Measurements from ENCODE around the gene SPCS3.
"Not testable (repeated sequence)": the region's sequence is repeated elsewhere in the genome, so short reads cannot be mapped to it uniquely, and the experiment has no call there.

SPCS3 gene
- 196 to 402 (median 314) reads per million in 9 experiments for total RNA-seq

- peak within 1 kb of the TSS; percentile 90 to 97 for H3K4me3 Mint-ChIP-seq
- peak within 1 kb of the TSS; percentile 98 for H3K27ac Mint-ChIP-seq
- ATAC-seq (replicated peaks) (peak; percentile 80), DNase-seq (peak; percentile 91 to 94 (median 93))
- H3K9me3 Mint-ChIP-seq, result no peaks in the 10 kb centered on the region
- H3K4me1 Mint-ChIP-seq (ENCODE audit: low read depth in 2 of 2), result peaks cover 32 to 43% of the 10 kb centered on the region in 2 donors
- H3K36me3 Mint-ChIP-seq (ENCODE audit: insufficient read depth), result peaks cover 46% of the 10 kb centered on the region
- H3K27me3 Mint-ChIP-seq, result no peaks in the 10 kb centered on the region
These were observed at the start of gene SPCS3 for GRCh38 chr4:176319704-176320339. SPCS3 (plus strand) TSS chr4:176319966; CDS start chr4:176320077, 111 bp downstream.

GRCh38 chr4:176270669-176271068 lies 49.1 kb upstream of the SPCS3 start:
- DNase-seq (no peak), ATAC-seq (replicated peaks) (no peak)
- no peak overlapping the region for H3K4me3 Mint-ChIP-seq
- no peaks in the 10 kb centered on the region for H3K36me3 Mint-ChIP-seq (ENCODE audit: insufficient read depth)
- H3K9me3 Mint-ChIP-seq, result no peaks in the 10 kb centered on the region
- H3K27ac Mint-ChIP-seq, result no peak overlapping the region
- peaks cover 4 to 12% of the 10 kb centered on the region in 2 donors for H3K27me3 Mint-ChIP-seq
- no peaks in the 10 kb centered on the region for H3K4me1 Mint-ChIP-seq (ENCODE audit: low read depth in 2 of 2)

- Mint-ChIP-seq H3K27me3 (peaks cover 8 to 17% of the 10 kb centered on the region in 2 donors), H3K27ac (no peak overlapping the region), H3K36me3 (ENCODE audit: insufficient read depth) (no peaks in the 10 kb centered on the region), H3K4me1 (ENCODE audit: low read depth in 2 of 2) (no peaks in the 10 kb centered on the region), H3K9me3 (no peaks in the 10 kb centered on the region), H3K4me3 (no peak overlapping the region)
- no peak for ATAC-seq (replicated peaks)
- DNase-seq, result no peak
These were observed 48.0 kb upstream of the SPCS3 start for GRCh38 chr4:176271749-176272148.

- Mint-ChIP-seq H3K4me3 (no peak overlapping the region), H3K4me1 (ENCODE audit: low read depth in 2 of 2) (no peaks in the 10 kb centered on the region), H3K27me3 (peaks cover 18 to 27% of the 10 kb centered on the region in 2 donors), H3K27ac (no peak overlapping the region), H3K36me3 (ENCODE audit: insufficient read depth) (no peaks in the 10 kb centered on the region), H3K9me3 (no peaks in the 10 kb centered on the region)
- ATAC-seq (replicated peaks) (no peak), DNase-seq (no peak)
These were observed 47.0 kb upstream of the SPCS3 start for GRCh38 chr4:176272799-176273198.

GRCh38 chr4:176273736-176274135 lies 46.0 kb upstream of the SPCS3 start:
- H3K36me3 Mint-ChIP-seq (ENCODE audit: insufficient read depth), result no peaks in the 10 kb centered on the region

GRCh38 chr4:176274441-176274840 lies 45.3 kb upstream of the SPCS3 start:
- Mint-ChIP-seq H3K4me3 (no peak overlapping the region), H3K36me3 (ENCODE audit: insufficient read depth) (no peaks in the 10 kb centered on the region), H3K27ac (no peak overlapping the region), H3K9me3 (no peaks in the 10 kb centered on the region), H3K27me3 (peaks cover 20 to 27% of the 10 kb centered on the region in 2 donors), H3K4me1 (ENCODE audit: low read depth in 2 of 2) (no peaks in the 10 kb centered on the region)
- DNase-seq, result no peak
- no peak for ATAC-seq (replicated peaks)

More at GRCh38 chr4:176273736-176274135, 46.0 kb upstream of the SPCS3 start:
- Mint-ChIP-seq H3K27me3 (peaks cover 20 to 27% of the 10 kb centered on the region in 2 donors), H3K9me3 (no peaks in the 10 kb centered on the region), H3K27ac (no peak overlapping the region), H3K4me3 (no peak overlapping the region), H3K4me1 (ENCODE audit: low read depth in 2 of 2) (no peaks in the 10 kb centered on the region)
- ATAC-seq (replicated peaks), result no peak
- no peak for DNase-seq

- no peaks in the 10 kb centered on the region for H3K4me1 Mint-ChIP-seq (ENCODE audit: low read depth in 2 of 2)
- H3K9me3 Mint-ChIP-seq, result no peaks in the 10 kb centered on the region
- H3K36me3 Mint-ChIP-seq (ENCODE audit: insufficient read depth), result no peaks in the 10 kb centered on the region
- H3K27me3 Mint-ChIP-seq, result peaks cover 33 to 39% of the 10 kb centered on the region in 2 donors
- no peak overlapping the region for H3K27ac Mint-ChIP-seq
- H3K4me3 Mint-ChIP-seq, result no peak overlapping the region
- DNase-seq (no peak), ATAC-seq (replicated peaks) (no peak)
These were observed 43.1 kb upstream of the SPCS3 start for GRCh38 chr4:176276710-176277109.

- no peaks in the 10 kb centered on the region for H3K4me1 Mint-ChIP-seq (ENCODE audit: low read depth in 2 of 2)
These were observed 42.4 kb upstream of the SPCS3 start for GRCh38 chr4:176277162-176277904.

GRCh38 chr4:176279560-176279959 lies 40.2 kb upstream of the SPCS3 start:
- DNase-seq; H3K27ac Mint-ChIP-seq; H3K9me3 Mint-ChIP-seq; ATAC-seq (replicated peaks); H3K36me3 Mint-ChIP-seq (ENCODE audit: insufficient read depth); H3K4me3 Mint-ChIP-seq; H3K4me1 Mint-ChIP-seq (ENCODE audit: low read depth in 2 of 2): not testable (repeated sequence)
- H3K27me3 Mint-ChIP-seq, result peaks cover 33 to 39% of the 10 kb centered on the region in 2 donors

More at GRCh38 chr4:176277162-176277904, 42.4 kb upstream of the SPCS3 start:
- no peak overlapping the region for H3K27ac Mint-ChIP-seq
- H3K36me3 Mint-ChIP-seq (ENCODE audit: insufficient read depth), result no peaks in the 10 kb centered on the region
- peak overlapping the region in 1 of 2 donors; percentile 14 for H3K4me3 Mint-ChIP-seq
- DNase-seq (peak in 2 of 3 experiments; percentile 1 to 4), ATAC-seq (replicated peaks) (peak; percentile 66)
- peaks cover 33 to 39% of the 10 kb centered on the region in 2 donors for H3K27me3 Mint-ChIP-seq
- no peaks in the 10 kb centered on the region for H3K9me3 Mint-ChIP-seq

- no peak for DNase-seq
- no peak overlapping the region for H3K4me3 Mint-ChIP-seq
- no peaks in the 10 kb centered on the region for H3K9me3 Mint-ChIP-seq
- ATAC-seq (replicated peaks), result no peak
- H3K27ac Mint-ChIP-seq, result no peak overlapping the region
- H3K27me3 Mint-ChIP-seq, result peaks cover 7 to 19% of the 10 kb centered on the region in 2 donors
- no peaks in the 10 kb centered on the region for H3K4me1 Mint-ChIP-seq (ENCODE audit: low read depth in 2 of 2)
- no peaks in the 10 kb centered on the region for H3K36me3 Mint-ChIP-seq (ENCODE audit: insufficient read depth)
These were observed 33.0 kb upstream of the SPCS3 start for GRCh38 chr4:176286728-176287127.

- no peak for DNase-seq
- ATAC-seq (replicated peaks), result no peak
- no peaks in the 10 kb centered on the region for H3K36me3 Mint-ChIP-seq (ENCODE audit: insufficient read depth)
- no peak overlapping the region for H3K27ac Mint-ChIP-seq
- H3K4me1 Mint-ChIP-seq (ENCODE audit: low read depth in 2 of 2), result no peaks in the 10 kb centered on the region
- H3K4me3 Mint-ChIP-seq, result no peak overlapping the region
- no peaks in the 10 kb centered on the region for H3K9me3 Mint-ChIP-seq
- peaks cover 7 to 19% of the 10 kb centered on the region in 2 donors for H3K27me3 Mint-ChIP-seq
These were observed 32.2 kb upstream of the SPCS3 start for GRCh38 chr4:176287546-176287945.

GRCh38 chr4:176288020-176288419 lies 31.7 kb upstream of the SPCS3 start:
- Mint-ChIP-seq H3K4me1 (ENCODE audit: low read depth in 2 of 2) (no peaks in the 10 kb centered on the region), H3K36me3 (ENCODE audit: insufficient read depth) (no peaks in the 10 kb centered on the region), H3K4me3 (no peak overlapping the region), H3K27me3 (peaks cover 7 to 17% of the 10 kb centered on the region in 2 donors), H3K9me3 (no peaks in the 10 kb centered on the region), H3K27ac (no peak overlapping the region)
- no peak for ATAC-seq (replicated peaks)
- DNase-seq, result no peak

- no peak for ATAC-seq (replicated peaks)
- H3K36me3 Mint-ChIP-seq (ENCODE audit: insufficient read depth), result no peaks in the 10 kb centered on the region
- H3K4me3 Mint-ChIP-seq, result no peak overlapping the region
- peaks cover 7 to 18% of the 10 kb centered on the region in 2 donors for H3K27me3 Mint-ChIP-seq
- H3K27ac Mint-ChIP-seq, result no peak overlapping the region
- H3K4me1 Mint-ChIP-seq (ENCODE audit: low read depth in 2 of 2), result no peaks in the 10 kb centered on the region
- H3K9me3 Mint-ChIP-seq, result no peaks in the 10 kb centered on the region
- no peak for DNase-seq
These were observed 30.2 kb upstream of the SPCS3 start for GRCh38 chr4:176289561-176289960.

- Mint-ChIP-seq H3K9me3 (no peaks in the 10 kb centered on the region), H3K27me3 (peaks cover 7 to 18% of the 10 kb centered on the region in 2 donors), H3K36me3 (ENCODE audit: insufficient read depth) (no peaks in the 10 kb centered on the region), H3K27ac (no peak overlapping the region), H3K4me1 (ENCODE audit: low read depth in 2 of 2) (no peaks in the 10 kb centered on the region), H3K4me3 (no peak overlapping the region)
- ATAC-seq (replicated peaks) (no peak), DNase-seq (no peak)
These were observed 29.2 kb upstream of the SPCS3 start for GRCh38 chr4:176290520-176290919.
